ENCODE measurements around the gene ZDHHC19.
"Not testable (repeated sequence)": the region's sequence is repeated elsewhere in the genome, so short reads cannot be mapped to it uniquely, and the experiment has no call there.

Gene ZDHHC19

DNA sequence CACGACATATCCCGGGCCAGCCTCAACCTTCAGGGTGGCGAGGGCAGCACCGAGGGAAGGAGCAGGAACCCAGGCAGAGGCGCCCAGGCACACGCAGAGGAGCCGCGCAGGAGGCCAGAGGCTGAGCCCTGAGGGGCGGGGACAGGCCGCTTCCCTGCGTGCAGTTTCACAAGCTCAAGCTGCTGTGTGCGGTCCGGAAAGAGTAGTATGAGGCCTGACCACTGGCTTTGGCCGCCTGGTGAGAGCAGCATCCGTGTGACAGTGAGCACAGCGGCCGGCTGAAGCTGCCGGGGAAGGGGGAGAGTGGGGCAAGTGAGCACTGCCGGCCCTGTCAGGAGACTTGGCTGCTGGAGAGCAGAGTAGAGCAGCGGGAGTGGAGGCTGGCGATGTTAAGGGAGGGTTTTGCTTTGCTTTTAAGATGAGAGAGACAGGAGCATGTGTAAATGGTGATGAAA, 8.7 kb downstream of the ZDHHC19 start:
- no peak for DNase-seq

GRCh38 chr3:196198771-196199753, 12.1 kb downstream of the ZDHHC19 start:
- peak; percentile 47 for DNase-seq

DNA sequence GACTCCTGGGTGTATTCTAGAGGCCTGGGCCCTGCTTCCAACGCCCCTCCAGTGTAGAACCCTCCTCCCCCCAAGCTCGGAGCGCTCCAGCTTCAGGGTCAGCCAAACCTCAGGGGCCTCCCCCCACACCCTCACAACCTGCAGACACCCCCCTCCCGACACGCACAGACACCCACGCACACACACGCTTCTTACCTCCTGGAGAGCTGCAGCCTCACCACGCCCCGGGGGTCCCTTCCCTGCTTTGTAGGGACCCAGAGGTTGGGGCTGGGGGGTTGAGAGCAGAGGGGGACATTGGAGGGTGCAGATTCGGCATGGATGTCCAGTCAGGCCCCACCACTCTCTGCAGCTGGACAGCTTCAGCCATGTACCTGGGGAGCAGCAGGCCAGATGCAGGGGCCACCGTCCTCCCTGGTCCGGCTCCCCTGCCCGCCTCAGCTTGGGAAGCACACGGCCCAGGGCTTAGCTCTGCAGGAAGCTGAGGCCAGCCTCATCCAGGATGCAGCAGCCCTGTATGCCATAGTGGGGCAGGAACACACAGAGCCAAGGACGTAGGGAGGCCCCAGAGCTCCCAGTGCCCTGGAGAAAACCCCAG, 13.0 kb downstream of the ZDHHC19 start:
- DNase-seq, result no peak

- DNase-seq, result no peak
Observed at GRCh38 chr3:196197524-196197923, 13.7 kb downstream of the ZDHHC19 start.

DNA sequence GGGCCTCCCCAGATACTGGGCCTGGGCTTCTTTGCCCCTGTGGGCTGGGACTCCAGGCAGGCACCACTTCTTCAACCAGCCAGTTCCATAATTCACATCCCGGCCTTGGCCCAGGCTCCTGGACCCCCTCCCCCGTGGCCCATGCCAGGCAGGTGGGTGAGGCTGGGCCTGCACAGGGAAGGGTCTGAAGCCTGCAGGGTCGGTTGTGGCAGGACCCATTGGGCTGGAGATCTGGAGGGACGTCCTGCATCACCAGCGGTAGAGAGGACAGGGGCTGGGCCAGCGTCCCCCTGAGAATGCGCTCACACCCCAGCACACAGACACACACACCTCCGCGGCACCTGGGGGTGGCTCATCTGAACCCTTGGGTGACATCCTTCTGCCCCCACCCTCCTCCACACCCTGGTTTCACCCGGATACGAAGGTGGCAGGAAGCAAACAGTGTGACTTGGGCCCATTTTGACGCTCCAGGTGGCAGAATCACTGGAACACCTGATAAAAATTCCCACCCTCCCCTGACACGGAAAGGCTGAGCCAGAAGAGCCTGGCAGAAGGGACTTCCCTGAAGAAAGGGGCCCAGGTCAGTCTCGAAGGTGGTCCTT, 15.4 kb downstream of the ZDHHC19 start:
- no peak for DNase-seq

DNA sequence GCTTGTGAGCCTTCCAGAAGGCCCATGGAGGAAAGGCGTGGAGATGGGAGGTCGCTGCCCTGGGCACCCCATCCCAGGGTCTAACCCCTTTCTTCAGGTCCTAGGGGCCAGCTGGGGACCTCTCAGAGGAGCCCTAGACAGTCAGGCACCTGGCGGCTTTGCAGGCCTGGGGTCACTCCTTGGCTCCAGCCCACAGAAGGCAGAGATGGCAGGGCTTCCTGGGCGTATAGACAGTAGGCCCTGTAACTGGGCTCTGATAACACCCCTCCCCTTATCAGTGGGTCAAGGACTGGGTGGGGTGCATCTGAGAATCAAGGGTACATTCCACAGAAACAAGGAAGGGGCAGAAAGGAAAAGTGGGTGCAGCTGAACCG, 16.7 kb downstream of the ZDHHC19 start:
- peak; percentile 97 for DNase-seq

GRCh38 chr3:196193736-196194541, 17.3 kb downstream of the ZDHHC19 start:
- peak; percentile 99 for DNase-seq

GRCh38 chr3:196193133-196193735, 18.0 kb downstream of the ZDHHC19 start:
- DNase-seq, result peak; percentile 66

GRCh38 chr3:196192524-196193051, 18.6 kb downstream of the ZDHHC19 start:
- peak; percentile 80 for DNase-seq

DNA sequence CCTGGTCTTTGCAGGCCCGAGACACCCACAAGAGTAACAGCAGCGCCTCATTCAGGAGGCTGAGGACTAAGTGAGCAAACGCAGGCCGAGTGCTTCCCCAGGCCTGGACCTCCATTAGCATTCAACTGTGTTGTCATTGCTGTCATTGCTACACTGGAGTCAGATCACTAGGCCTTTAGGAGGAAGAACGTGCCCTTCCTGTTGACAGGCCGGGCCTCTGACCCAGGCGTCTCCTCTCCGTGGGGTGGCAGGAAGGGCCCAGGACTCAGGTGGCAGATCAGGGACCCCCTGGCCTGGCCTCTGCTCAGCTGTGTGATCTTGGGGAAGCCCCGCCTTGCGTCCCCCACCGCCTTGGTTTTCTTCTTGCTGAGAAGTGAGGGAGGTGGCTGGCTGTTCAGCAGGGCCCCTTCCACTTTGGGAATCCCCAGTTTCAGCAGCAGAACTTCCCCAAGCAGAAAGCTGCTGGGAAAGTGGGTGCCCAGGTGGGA, 19.1 kb downstream of the ZDHHC19 start:
- peak; percentile 61 for DNase-seq

- no peak for DNase-seq
Observed at GRCh38 chr3:196189566-196190347, 21.4 kb downstream of the ZDHHC19 start.

GRCh38 chr3:196186651-196187573, 24.3 kb downstream of the ZDHHC19 start:
- DNase-seq, result peak; percentile 82

- no peak for DNase-seq
Observed at GRCh38 chr3:196184881-196185280, 26.3 kb downstream of the ZDHHC19 start.

- not testable (repeated sequence) for DNase-seq
Observed at GRCh38 chr3:196184169-196184432, 27.1 kb downstream of the ZDHHC19 start.

GRCh38 chr3:196181127-196181546, 30.1 kb downstream of the ZDHHC19 start:
- peak; percentile 56 for DNase-seq

DNA sequence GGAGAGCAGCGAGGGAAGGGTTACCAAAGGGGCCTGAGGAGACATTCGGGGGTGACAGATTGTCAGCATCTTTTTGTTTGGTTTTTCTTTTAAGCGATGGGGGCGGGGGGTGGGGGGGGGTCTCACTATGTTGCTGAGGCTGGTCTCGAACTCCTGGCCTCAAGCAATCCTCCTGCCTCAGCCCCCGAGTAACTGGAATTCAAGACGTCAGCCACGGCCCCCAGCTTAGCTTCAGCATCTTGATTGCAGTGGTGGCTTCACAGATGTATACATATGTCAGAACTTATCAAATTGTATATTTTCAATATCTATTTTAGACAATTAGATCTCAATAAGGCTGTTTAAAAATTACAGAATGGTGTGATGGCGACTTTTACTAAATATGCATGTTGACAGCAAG, 30.9 kb downstream of the ZDHHC19 start:
- DNase-seq, result peak; percentile 46

DNA sequence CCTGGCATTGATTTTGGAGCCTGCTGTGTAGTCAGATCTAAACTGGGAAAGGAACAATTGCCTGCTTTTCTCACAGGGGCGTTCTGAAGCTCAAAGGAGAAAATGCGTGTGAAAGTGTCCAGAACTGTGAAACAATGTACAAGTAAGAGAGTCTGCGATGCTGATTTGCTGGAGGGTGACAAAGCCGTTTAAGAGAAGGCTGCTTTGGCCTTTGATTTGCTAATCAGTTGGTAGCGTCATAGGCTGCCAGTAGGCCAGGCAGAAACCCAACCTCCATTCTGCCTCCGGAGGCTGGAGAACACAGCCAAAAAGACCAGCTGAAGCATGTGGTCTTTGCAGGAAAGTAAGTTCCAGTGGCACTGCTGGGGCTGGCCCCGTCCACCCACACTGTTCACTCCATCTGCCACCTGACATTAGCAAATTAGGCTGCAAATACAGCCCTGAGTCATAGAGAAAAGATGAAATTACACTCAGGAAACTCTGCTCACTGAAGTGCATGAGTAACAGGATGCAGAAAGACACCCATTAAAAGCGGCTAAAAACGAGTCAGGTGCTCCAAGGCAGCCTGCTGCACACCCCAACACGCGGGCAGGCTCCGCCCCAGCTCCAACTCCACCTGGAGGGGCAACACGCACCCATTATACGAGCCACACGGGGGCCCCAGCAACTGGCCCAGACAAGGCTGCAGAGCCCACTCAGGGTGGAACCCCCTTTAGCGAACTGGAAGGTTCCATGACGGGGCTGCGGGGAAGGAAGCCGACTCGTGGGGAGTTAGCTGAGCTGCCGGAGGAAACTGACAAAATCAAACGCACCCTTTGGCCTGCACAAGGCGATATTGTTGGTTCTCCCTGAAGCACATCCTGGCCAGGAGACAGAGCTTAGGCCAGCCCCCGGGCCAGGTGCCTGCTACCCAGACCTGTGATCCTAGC, 31.6 kb downstream of the ZDHHC19 start:
- peak; percentile 94 for DNase-seq

GRCh38 chr3:196178993-196179379, 32.2 kb downstream of the ZDHHC19 start:
- DNase-seq, result no peak

DNA sequence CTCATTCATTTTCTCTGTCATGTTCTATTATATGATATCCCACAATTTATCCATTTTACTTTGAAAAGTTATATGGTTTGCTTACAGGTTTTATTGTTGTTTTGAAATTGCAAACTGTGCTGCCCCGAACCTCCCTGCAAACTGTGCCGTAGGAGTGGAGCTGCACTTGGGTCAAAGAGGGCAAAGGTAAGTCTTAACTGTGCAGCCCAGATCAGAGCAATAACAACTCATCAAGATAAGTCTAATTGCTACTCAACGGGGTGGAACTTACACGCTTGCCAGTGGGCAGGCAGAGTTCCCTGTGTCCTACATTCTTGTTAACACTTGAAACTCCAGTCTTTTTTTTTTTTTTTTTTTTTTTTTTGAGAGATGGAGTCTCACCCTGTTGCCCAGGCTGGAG, 33.2 kb downstream of the ZDHHC19 start:
- peak; percentile 36 for DNase-seq

All from hematopoietic multipotent progenitor cell treated with erythropoietin and hydrocortisone succinate and interleukin-3 and kit ligand, for 8 days (in vitro differentiated cells).